Esophagus (tissue), 2 donors: ENCODE data around the gene LRRC15. TPM values are rescaled to one million over a fixed set of nuclear protein-coding genes. Genes with fewer than 3 reads are reported as not detected.

Experiments used
- H3K27ac ChIP-seq, 2 donors: one replicate each; pipeline ENCODE4 v1.5.1; 2013; ENCODE audit warnings: low read depth in 2 of 2, mild to moderate bottlenecking in 2 of 2, inconsistent platforms in 1 of 2, low read length in 1 of 2, moderate library complexity in 1 of 2
- H3K27me3 ChIP-seq, 2 donors: one replicate each; pipeline ENCODE4 v1.6.1; 2013; ENCODE audit warnings: low read length in 2 of 2, control low read depth in 1 of 2, mild to moderate bottlenecking in 1 of 2; ENCODE audit not compliant: insufficient read depth in 2 of 2, control insufficient read depth in 1 of 2
- H3K36me3 ChIP-seq, 2 donors: one replicate each; pipeline ENCODE4 v1.6.1; 2013; ENCODE audit warnings: low read length in 1 of 2; ENCODE audit not compliant: control insufficient read depth in 2 of 2, insufficient read depth in 2 of 2
- H3K4me1 ChIP-seq, 2 donors: one replicate each; pipeline ENCODE4 v1.6.1; 2013; ENCODE audit warnings: low read length in 1 of 2; ENCODE audit not compliant: control insufficient read depth in 2 of 2, insufficient read depth in 2 of 2
- H3K4me3 ChIP-seq, 2 donors: one replicate each; pipeline ENCODE4 v1.5.1; 2013; ENCODE audit warnings: low read length in 2 of 2, mild to moderate bottlenecking in 2 of 2, low read depth in 1 of 2, moderate library complexity in 1 of 2
- H3K9me3 ChIP-seq, 2 donors: one replicate each; pipeline ENCODE4 v1.6.1; 2013; ENCODE audit warnings: mild to moderate bottlenecking in 2 of 2, low read depth in 1 of 2, low read length in 1 of 2, moderate library complexity in 1 of 2; ENCODE audit not compliant: control insufficient read depth in 2 of 2, insufficient read depth in 1 of 2
- WGBS, 2 donors: extraction: QIAGEN DNeasy Blood & Tissue Kit; methylation state at CpG; one replicate each; pipeline ENCODE4 v1.1.7; 2013; 5-methylcytosine and 5-hydroxymethylcytosine counted together
- polyA plus RNA-seq, 2 donors: library from polyadenylated mRNA; stranded (reverse); fragments of 200-250 nt; gene quantifications; one replicate each; pipeline ENCODE4 v1.2.3, GENCODE V29; 2013
- donor health status: healthy with polysubstance abuse.
- donor health status: Bipolar disorder and iron deficiency.

LRRC15 gene
- under 1 TPM; 0.02 to 0.04 TPM for polyA plus RNA-seq

- no peak within 1 kb of the TSS for H3K4me3 ChIP-seq
- no peaks in the 10 kb centered on the region for H3K27me3 ChIP-seq
- H3K27ac ChIP-seq = no peak within 1 kb of the TSS
- no peaks in the 10 kb centered on the region for H3K36me3 ChIP-seq
- WGBS, 2 donors = 22 to 24% methylated on average over 21 of the region's 21 CpGs
- no peaks in the 10 kb centered on the region for H3K9me3 ChIP-seq
- no peaks in the 10 kb centered on the region for H3K4me1 ChIP-seq
Observed at GRCh38 chr3:194369522-194370279, at the start of gene LRRC15. Gene LRRC15 (minus strand): TSS chr3:194369743. CDS start chr3:194361043, 8,700 bp downstream.

GRCh38 chr3:194418671-194419070, 49.1 kb upstream of the LRRC15 start:
- H3K27ac ChIP-seq = no peak overlapping the region
- no peaks in the 10 kb centered on the region for H3K36me3 ChIP-seq
- H3K4me3 ChIP-seq = no peak overlapping the region
- no peaks in the 10 kb centered on the region for H3K27me3 ChIP-seq
- WGBS, 2 donors = 90 to 95% methylated on average over 2 of the region's 2 CpGs
- no peaks in the 10 kb centered on the region for H3K4me1 ChIP-seq
- H3K9me3 ChIP-seq = no peaks in the 10 kb centered on the region

- no peaks in the 10 kb centered on the region for H3K27me3 ChIP-seq
- H3K4me3 ChIP-seq = no peak overlapping the region
- 82% methylated on average over 7 of the region's 7 CpGs for WGBS, 2 donors
- no peaks in the 10 kb centered on the region for H3K4me1 ChIP-seq
- no peak overlapping the region for H3K27ac ChIP-seq
- H3K9me3 ChIP-seq = no peaks in the 10 kb centered on the region
- peaks cover 0 to 7% of the 10 kb centered on the region in 2 donors for H3K36me3 ChIP-seq
Observed at GRCh38 chr3:194407423-194407822, 37.9 kb upstream of the LRRC15 start.

GRCh38 chr3:194405766-194406165, 36.2 kb upstream of the LRRC15 start:
- no peaks in the 10 kb centered on the region for H3K27me3 ChIP-seq
- no peaks in the 10 kb centered on the region for H3K9me3 ChIP-seq
- H3K27ac ChIP-seq = no peak overlapping the region
- 97 to 99% methylated on average over 2 of the region's 2 CpGs for WGBS, 2 donors
- H3K4me1 ChIP-seq = no peaks in the 10 kb centered on the region
- H3K36me3 ChIP-seq = peaks cover 0 to 2% of the 10 kb centered on the region in 2 donors
- no peak overlapping the region for H3K4me3 ChIP-seq

GRCh38 chr3:194404365-194405140, 35.0 kb upstream of the LRRC15 start:
- H3K9me3 ChIP-seq = no peaks in the 10 kb centered on the region
- WGBS, 2 donors = 36 to 40% methylated on average over 10 of the region's 10 CpGs
- H3K4me3 ChIP-seq = no peak overlapping the region
- H3K4me1 ChIP-seq = no peaks in the 10 kb centered on the region
- no peak overlapping the region for H3K27ac ChIP-seq
- H3K27me3 ChIP-seq = no peaks in the 10 kb centered on the region
- peaks cover 0 to 2% of the 10 kb centered on the region in 2 donors for H3K36me3 ChIP-seq

GRCh38 chr3:194401868-194402329, 32.4 kb upstream of the LRRC15 start:
- 80% methylated on average over 8 of the region's 8 CpGs for WGBS, 2 donors

GRCh38 chr3:194401346-194401745, 31.8 kb upstream of the LRRC15 start:
- no peaks in the 10 kb centered on the region for H3K9me3 ChIP-seq
- no peaks in the 10 kb centered on the region for H3K27me3 ChIP-seq
- peaks cover 4 to 11% of the 10 kb centered on the region in 2 donors for H3K4me1 ChIP-seq
- no peaks in the 10 kb centered on the region for H3K36me3 ChIP-seq
- 84 to 89% methylated on average over 9 of the region's 9 CpGs for WGBS, 2 donors
- H3K27ac ChIP-seq = no peak overlapping the region
- H3K4me3 ChIP-seq = no peak overlapping the region

More at GRCh38 chr3:194401868-194402329, 32.4 kb upstream of the LRRC15 start:
- H3K4me3 ChIP-seq = no peak overlapping the region
- H3K27me3 ChIP-seq = no peaks in the 10 kb centered on the region
- no peaks in the 10 kb centered on the region for H3K36me3 ChIP-seq
- H3K27ac ChIP-seq = no peak overlapping the region
- peaks cover 4 to 10% of the 10 kb centered on the region in 2 donors for H3K4me1 ChIP-seq
- H3K9me3 ChIP-seq = no peaks in the 10 kb centered on the region

GRCh38 chr3:194399874-194400411, 30.4 kb upstream of the LRRC15 start:
- WGBS, 2 donors = 83 to 86% methylated on average over 15 of the region's 15 CpGs
- H3K9me3 ChIP-seq = no peaks in the 10 kb centered on the region
- peaks cover 4 to 11% of the 10 kb centered on the region in 2 donors for H3K4me1 ChIP-seq
- H3K27ac ChIP-seq = no peak overlapping the region
- no peaks in the 10 kb centered on the region for H3K36me3 ChIP-seq
- H3K4me3 ChIP-seq = no peak overlapping the region
- H3K27me3 ChIP-seq = no peaks in the 10 kb centered on the region

GRCh38 chr3:194399166-194399565, 29.6 kb upstream of the LRRC15 start, which contains the start of gene GP5:
Gene GP5 (minus strand): TSS chr3:194399266. CDS start chr3:194398282, 984 bp downstream.
- whole genome bisulfite sequencing, 2 donors = 72 to 74% methylated on average over 2 of the region's 2 CpGs
- Histone ChIP-seq H3K4me1 (peaks cover 4 to 11% of the 10 kb centered on the region in 2 donors), H3K27ac (no peak within 1 kb of the TSS), H3K9me3 (no peaks in the 10 kb centered on the region), H3K4me3 (peak within 1 kb of the TSS in 1 of 2 donors; percentile 38), H3K27me3 (no peaks in the 10 kb centered on the region), H3K36me3 (no peaks in the 10 kb centered on the region)
